Right cardiac atrium (tissue), 5 donors: ENCODE results near the gene TSPAN13. TPM values are rescaled to one million over a fixed set of nuclear protein-coding genes. Genes with fewer than 3 reads are reported as not detected.

Experiments used
- ATAC-seq, 2 donors: fragments of 200-7000 bp; cut with Tn5 transposase; one replicate each; pipeline versions ENCODE4 v1.8.0 to v1.9.1; 2020; ENCODE audit warnings: moderate library complexity in 2 of 2, mild to moderate bottlenecking in 1 of 2
- DNase-seq, 3 donors: peaks; one replicate each; pipeline ENCODE4 v3.0.0-alpha.2; 2020
- H3K27ac ChIP-seq: one replicate; pipeline ENCODE4 v1.5.1; 2013; ENCODE audit warnings: mild to moderate bottlenecking, low read length, control low read depth, moderate library complexity
- H3K27me3 ChIP-seq: one replicate; pipeline ENCODE4 v1.6.1; 2013; ENCODE audit not compliant: control insufficient read depth, insufficient read depth
- H3K4me1 ChIP-seq: one replicate; pipeline ENCODE4 v1.6.1; 2013; ENCODE audit warnings: low read length; ENCODE audit not compliant: control insufficient read depth, insufficient read depth
- H3K4me3 ChIP-seq: one replicate; pipeline ENCODE4 v1.5.1; 2013; ENCODE audit warnings: low read length, control low read depth
- H3K9me3 ChIP-seq: one replicate; pipeline ENCODE4 v1.6.1; 2013; ENCODE audit warnings: low read length; ENCODE audit not compliant: control insufficient read depth
- WGBS: extraction: QIAGEN DNeasy Blood & Tissue Kit; methylation state at CpG from one replicate; pipeline ENCODE4 v1.1.7; 2013; 5-methylcytosine and 5-hydroxymethylcytosine counted together
- intact Hi-C, 4 donors: fragments of 100-400 bp; cut with DNase I; formaldehyde crosslinking; loops; one replicate each; pipeline versions ENCODE4 v1.11.0 to v1.14.0; 2022 to 2023
- polyA plus RNA-seq: library from polyadenylated mRNA; stranded (reverse); fragments of 200-250 nt; gene quantifications from one replicate; pipeline ENCODE4 v1.2.3, GENCODE V29; 2013
- total RNA-seq, 4 donors: library from RNA; stranded (reverse); fragmentation: NEBNext Ultra II Directional; extraction: Animal tissue kit (Norgen Biotek cat#: 25700); gene quantifications; one replicate each; pipeline ENCODE4 v1.2.1, GENCODE V29; 2021
- donor health status: healthy with polysubstance abuse.
- donor health status: DM: no; HTN: yes; CAD: no.
- donor health status: DM: no; HTN: no; CAD: no.
- donor health status: DM: no; HTN: yes; CAD: no; lungs with severe emphysema.
- donor health status: DM: yes; HTN: yes; CAD: no.

TSPAN13 gene
- total and polyA plus RNA-seq, 5 donors = 6.9 to 16.1 (median 10.9) TPM

DNA sequence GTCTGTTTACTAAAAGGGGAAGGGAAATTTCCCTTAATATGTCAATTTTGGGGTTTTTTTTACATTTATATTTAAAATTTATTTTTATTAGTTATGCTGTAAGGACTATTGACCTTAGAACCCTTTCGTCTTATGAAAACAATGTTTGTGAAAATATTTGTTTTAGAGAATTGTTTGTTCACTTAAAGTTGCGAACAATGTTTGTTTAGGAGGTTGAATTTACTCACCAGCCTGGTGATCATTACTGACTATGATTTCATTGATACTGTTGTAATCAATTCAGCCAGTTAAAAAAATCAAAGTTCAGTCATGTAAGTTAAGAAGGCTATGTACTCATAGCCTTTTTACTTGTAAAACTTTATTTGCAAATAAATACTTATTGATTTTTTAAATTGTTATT lies 27.4 kb upstream of the TSPAN13 start:
- H3K4me3 ChIP-seq = no peak overlapping the region
- H3K27me3 ChIP-seq = no peaks in the 10 kb centered on the region
- intact Hi-C loops = no loop called here
- 95% methylated on average over 2 of the region's 2 CpGs for WGBS
- ATAC-seq (no peak), DNase-seq (no peak)
- no peaks in the 10 kb centered on the region for H3K4me1 ChIP-seq
- H3K9me3 ChIP-seq = no peaks in the 10 kb centered on the region
- no peak overlapping the region for H3K27ac ChIP-seq

DNA sequence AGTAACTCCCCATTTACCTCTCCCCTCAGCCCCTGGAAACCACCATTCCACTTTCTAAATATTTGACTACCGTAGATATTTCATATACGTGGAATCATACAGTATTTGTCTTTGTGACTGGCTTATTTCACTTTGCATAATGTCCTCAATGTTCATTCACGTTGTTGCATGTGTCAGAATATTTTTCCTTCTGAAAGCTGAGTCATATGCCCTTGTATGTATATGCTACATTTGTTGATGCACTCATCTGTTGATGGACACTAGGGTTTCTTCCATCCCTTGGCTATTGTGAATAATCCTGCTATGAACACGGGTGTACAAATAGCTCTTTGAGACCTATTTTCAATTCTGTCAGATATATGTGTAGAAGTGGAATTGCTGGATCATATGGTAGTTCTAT lies 25.8 kb upstream of the TSPAN13 start:
- Histone ChIP-seq H3K4me3 (no peak overlapping the region), H3K27me3 (no peaks in the 10 kb centered on the region), H3K4me1 (no peaks in the 10 kb centered on the region), H3K9me3 (no peaks in the 10 kb centered on the region), H3K27ac (no peak overlapping the region)
- ATAC-seq = no peak
- no peak for DNase-seq
- intact Hi-C loops = no loop called here
- 91% methylated on average over 4 of the region's 4 CpGs for WGBS

GRCh38 chr7:16728811-16729210 lies 24.7 kb upstream of the TSPAN13 start:
- Histone ChIP-seq H3K4me3 (no peak overlapping the region), H3K4me1 (no peaks in the 10 kb centered on the region), H3K27me3 (no peaks in the 10 kb centered on the region), H3K9me3 (no peaks in the 10 kb centered on the region), H3K27ac (no peak overlapping the region)
- no peak for DNase-seq
- no peak for ATAC-seq
- intact Hi-C loops = no loop called here
- WGBS = 90% methylated on average over 10 of the region's 10 CpGs

DNA sequence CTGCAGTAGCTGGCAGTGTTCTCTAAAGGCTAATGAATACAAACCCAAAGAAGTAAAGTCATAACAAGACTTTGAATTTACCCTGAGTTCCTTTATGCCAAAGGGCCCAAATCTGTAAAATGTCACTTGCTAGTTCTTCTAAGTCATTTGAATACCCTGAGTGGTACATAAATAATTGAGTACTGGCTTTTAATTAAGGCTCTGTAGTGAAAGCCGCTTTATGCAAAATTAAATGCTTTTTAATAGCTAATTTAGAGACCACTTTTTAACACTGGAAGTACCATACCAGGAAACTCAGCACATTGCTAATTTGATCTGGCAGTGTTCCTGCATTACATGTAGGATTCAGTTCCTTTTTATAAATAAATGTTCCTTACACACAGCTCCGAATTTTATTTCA lies 24.0 kb upstream of the TSPAN13 start:
- Histone ChIP-seq H3K4me3 (no peak overlapping the region), H3K27ac (no peak overlapping the region), H3K27me3 (no peaks in the 10 kb centered on the region), H3K4me1 (no peaks in the 10 kb centered on the region), H3K9me3 (no peaks in the 10 kb centered on the region)
- whole genome bisulfite sequencing = 85% methylated on average over 2 of the region's 2 CpGs
- no peak for DNase-seq
- intact Hi-C loops = no loop called here
- no peak for ATAC-seq

DNA sequence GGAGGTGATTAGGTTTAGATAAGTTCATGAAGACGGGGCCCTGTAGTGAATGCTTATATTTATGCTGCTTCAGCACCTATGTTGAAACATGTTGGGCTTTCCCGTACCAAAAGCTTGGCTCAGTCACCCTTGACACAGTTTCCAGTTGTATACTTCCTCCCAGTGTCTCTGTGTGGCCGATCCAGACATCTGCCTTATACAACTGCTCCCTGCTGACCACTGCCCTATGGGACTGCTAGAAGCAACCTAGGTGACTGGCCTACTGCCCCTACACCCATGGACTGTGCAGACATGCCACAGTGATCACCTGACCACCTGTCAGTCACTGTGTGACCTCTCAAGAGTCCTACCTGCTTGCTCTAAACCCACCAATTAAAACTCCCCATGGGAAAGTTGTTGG lies 22.6 kb upstream of the TSPAN13 start:
- ATAC-seq (no peak), DNase-seq (no peak)
- WGBS = 77% methylated on average over 3 of the region's 3 CpGs
- intact Hi-C loops = no loop called here
- no peaks in the 10 kb centered on the region for H3K9me3 ChIP-seq
- no peaks in the 10 kb centered on the region for H3K4me1 ChIP-seq
- H3K4me3 ChIP-seq = no peak overlapping the region
- H3K27ac ChIP-seq = no peak overlapping the region
- no peaks in the 10 kb centered on the region for H3K27me3 ChIP-seq

DNA sequence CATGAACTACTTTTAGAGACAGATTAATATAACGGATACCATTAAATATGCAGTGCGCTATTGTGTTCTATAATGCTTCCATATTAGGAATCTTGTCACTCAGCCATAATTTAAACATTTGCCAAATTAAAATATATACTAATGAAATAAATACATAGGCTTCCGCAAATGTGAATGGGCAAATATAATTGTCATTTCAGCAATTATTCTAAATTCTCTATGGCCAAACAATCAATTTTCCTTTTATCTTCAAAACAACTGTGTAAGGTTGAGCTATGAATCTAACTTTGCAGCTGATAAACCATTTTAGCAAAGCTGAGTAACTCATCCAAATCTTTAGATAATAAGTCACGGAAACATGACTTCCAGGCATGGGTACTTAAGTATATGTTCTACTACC lies 20.7 kb upstream of the TSPAN13 start:
- Histone ChIP-seq H3K9me3 (no peaks in the 10 kb centered on the region), H3K4me3 (no peak overlapping the region), H3K27ac (no peak overlapping the region), H3K27me3 (no peaks in the 10 kb centered on the region), H3K4me1 (no peaks in the 10 kb centered on the region)
- ATAC-seq (no peak), DNase-seq (no peak)
- intact Hi-C loops = no loop called here
- WGBS = 99% methylated on average over 4 of the region's 4 CpGs

- H3K4me1 ChIP-seq = no peaks in the 10 kb centered on the region
- ATAC-seq = peak in 1 of 2 donors; percentile 45
- no peak overlapping the region for H3K27ac ChIP-seq
- H3K27me3 ChIP-seq = no peaks in the 10 kb centered on the region
- DNase-seq = no peak
- intact Hi-C loops = no loop called here
- H3K9me3 ChIP-seq = no peaks in the 10 kb centered on the region
- WGBS = 78% methylated on average over 7 of the region's 7 CpGs
- H3K4me3 ChIP-seq = no peak overlapping the region
Measured at GRCh38 chr7:16734148-16734726, 19.3 kb upstream of the TSPAN13 start.

GRCh38 chr7:16735020-16735419 lies 18.5 kb upstream of the TSPAN13 start:
- H3K9me3 ChIP-seq = no peaks in the 10 kb centered on the region
- WGBS = 83% methylated on average over 4 of the region's 4 CpGs
- ATAC-seq (no peak), DNase-seq (no peak)
- no peaks in the 10 kb centered on the region for H3K4me1 ChIP-seq
- no peaks in the 10 kb centered on the region for H3K27me3 ChIP-seq
- no peak overlapping the region for H3K27ac ChIP-seq
- intact Hi-C loops = no loop called here
- H3K4me3 ChIP-seq = no peak overlapping the region

GRCh38 chr7:16738011-16738688 lies 15.4 kb upstream of the TSPAN13 start:
- H3K27ac ChIP-seq = no peak overlapping the region
- H3K4me1 ChIP-seq = no peaks in the 10 kb centered on the region
- H3K4me3 ChIP-seq = no peak overlapping the region
- H3K27me3 ChIP-seq = no peaks in the 10 kb centered on the region
- no peak for DNase-seq
- intact Hi-C loops = no loop called here
- ATAC-seq = no peak
- WGBS = 88% methylated on average over 5 of the region's 5 CpGs
- no peaks in the 10 kb centered on the region for H3K9me3 ChIP-seq

GRCh38 chr7:16739863-16740622 lies 13.5 kb upstream of the TSPAN13 start:
- 43% methylated on average over 6 of the region's 6 CpGs for WGBS
- intact Hi-C loops = no loop called here

DNA sequence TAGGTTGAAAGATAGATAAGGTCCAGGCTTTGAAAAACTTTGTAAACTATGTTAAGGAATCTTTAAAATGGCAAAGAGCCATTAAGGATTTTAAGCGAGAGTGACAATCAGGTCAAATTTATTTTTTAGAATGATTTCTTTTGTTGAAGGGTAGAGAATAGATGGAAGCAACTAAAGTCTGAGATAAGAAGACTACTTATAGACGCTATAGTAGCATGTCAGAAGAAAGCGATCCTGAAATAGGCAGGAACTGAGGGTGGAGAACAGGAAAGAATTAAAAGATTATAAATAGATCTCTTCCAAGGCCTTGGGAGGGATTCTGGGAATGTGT lies 13.0 kb upstream of the TSPAN13 start:
- intact Hi-C loops = no loop called here
- Histone ChIP-seq H3K27ac (no peak overlapping the region), H3K4me3 (no peak overlapping the region), H3K4me1 (no peaks in the 10 kb centered on the region), H3K27me3 (no peaks in the 10 kb centered on the region), H3K9me3 (no peaks in the 10 kb centered on the region)
- DNase-seq = no peak
- ATAC-seq = peak in 1 of 2 donors; percentile 5
- 34% methylated on average over 3 of the region's 3 CpGs for WGBS

More at GRCh38 chr7:16739863-16740622, 13.5 kb upstream of the TSPAN13 start:
- H3K27me3 ChIP-seq = no peaks in the 10 kb centered on the region
- ATAC-seq = peak; percentile 97 to 99
- DNase-seq = peak in 2 of 3 donors; percentile 53 to 56
- H3K4me3 ChIP-seq = no peak overlapping the region
- no peaks in the 10 kb centered on the region for H3K4me1 ChIP-seq
- H3K27ac ChIP-seq = no peak overlapping the region
- no peaks in the 10 kb centered on the region for H3K9me3 ChIP-seq
